Ramos (cell line): ENCODE measurements around the gene SMTN.
"Not testable (repeated sequence)": the region's sequence is repeated elsewhere in the genome, so short reads cannot be mapped to it uniquely, and the experiment has no call there.

ENCODE experiments used
- in situ Hi-C: fragments of 300-500 bp; cut with MboI; formaldehyde crosslinking; loops from one replicate; pipeline ENCODE4 v1.14.3; 2022; ENCODE audit warnings: low sequenced_read_pairs; ENCODE audit not compliant: unreplicated experiment

Gene SMTN

DNA sequence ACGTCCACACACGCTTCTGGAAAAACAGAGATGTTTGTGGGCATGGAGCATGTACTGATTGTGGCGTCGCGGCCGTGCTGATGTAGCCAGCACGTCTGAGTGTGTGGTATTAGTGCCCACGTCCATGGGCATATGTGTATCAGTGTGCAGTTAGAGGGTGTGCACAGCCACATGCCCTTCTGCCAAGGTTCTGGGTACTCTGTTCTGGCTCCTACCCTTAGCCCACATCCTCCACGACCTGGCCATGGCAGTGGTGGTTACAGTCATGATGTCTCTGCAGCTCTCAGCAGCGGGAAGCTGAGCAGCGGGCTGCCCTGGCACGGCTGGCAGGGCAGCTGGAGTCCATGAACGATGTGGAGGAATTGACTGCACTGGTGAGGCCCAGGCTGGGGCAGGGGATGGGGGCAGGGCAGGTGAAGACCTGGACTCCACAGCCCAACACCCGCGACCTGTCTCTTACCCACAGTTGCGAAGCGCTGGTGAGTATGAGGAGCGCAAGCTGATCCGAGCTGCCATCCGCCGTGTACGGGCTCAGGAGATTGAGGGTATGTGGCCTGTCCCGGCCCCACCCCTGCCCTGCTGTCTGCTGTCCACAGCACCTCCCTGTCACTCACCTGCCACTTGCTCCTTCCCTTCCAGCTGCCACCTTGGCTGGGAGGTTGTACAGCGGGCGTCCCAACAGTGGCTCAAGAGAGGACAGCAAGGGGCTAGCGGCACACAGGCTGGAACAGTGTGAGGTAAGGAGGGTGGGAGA is 7.3 kb downstream of the SMTN start:
- in situ Hi-C loops, result loop anchor here (10.0 kb wide), 1 partner anchor 324 kb away; no protein-coding TSS in a partner anchor

DNA sequence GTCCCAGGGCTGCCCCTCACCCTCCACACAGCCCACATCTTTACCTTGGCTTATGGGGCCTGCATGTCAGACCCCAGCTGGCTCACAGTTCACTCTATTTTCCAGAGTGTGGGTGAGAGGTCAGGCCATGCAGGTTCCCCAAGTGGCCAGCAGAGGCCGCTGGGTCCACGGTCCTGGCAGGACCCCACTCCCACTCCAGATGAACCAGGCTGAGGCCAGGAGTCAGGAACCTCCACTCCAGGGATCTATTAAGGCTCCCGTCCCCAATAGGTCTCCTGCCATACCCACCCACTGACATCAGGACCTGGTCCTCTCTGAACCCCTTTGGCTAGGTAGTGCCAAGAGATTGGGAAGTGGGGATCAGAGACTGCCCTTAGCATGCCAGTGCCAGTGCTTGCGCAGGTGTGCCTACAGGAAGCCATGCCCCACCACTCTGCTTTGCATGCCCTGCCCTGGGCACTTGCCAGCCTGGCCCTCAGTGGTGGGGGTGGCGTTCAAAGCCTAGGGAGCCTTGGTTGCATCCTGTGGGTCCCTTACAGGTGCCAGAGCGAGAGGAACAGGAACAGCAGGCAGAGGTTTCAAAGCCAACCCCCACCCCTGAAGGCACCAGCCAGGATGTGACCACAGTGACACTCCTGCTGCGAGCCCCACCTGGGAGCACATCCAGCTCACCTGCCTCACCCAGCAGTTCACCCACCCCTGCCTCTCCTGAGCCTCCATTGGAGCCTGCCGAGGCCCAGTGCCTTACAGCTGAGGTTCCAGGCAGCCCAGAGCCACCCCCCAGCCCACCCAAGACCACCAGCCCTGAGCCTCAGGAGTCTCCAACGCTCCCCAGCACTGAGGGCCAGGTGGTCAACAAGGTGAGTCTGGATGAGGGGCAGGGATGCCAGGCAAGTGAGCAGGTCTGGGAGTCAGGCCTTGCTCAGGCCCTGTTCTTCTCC is 8.3 kb downstream of the SMTN start:
- in situ Hi-C loops, result loop anchor here (10.0 kb wide), 1 partner anchor 325 kb away; no protein-coding TSS in a partner anchor

DNA sequence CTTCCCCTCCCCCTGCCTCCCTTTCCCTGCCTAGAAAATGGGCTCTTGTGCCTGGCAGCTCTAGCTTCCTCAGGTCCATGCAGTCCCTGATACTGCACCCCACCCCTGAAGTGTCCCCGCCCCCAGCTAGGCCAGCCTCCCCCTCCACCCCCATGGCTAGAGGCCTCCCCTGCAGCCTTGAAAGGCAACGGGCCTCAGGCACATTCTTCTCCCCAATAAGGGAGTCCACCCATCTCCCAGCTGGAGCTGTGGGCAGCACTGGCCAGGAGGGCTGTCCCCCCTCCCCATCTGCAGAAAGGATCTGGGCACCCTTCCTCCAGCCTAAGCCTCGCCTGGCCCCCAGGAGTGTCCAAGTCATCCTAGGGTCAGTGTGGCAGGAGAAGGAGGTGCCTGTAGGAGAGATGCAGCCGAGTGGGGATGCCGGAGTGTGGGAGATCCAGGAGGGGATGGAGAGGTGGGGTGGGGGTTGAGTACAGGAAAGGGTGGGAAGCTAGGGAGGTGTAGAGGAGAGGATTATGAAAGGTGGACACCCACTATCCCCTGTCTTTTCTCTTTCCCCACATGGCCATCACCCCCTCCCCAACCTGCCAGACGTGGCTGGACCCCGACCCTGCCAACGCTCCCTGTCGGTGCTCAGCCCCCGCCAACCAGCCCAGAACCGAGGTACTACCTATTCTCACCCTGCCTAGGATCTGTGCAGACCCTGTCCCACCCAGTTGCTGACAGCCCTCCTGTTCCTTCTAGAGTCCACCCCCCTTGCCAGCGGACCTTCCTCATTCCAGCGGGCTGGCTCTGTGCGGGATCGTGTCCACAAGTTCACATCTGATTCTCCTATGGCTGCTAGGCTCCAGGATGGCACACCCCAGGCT is 9.3 kb downstream of the SMTN start:
- in situ Hi-C loops, result no loop called here

DNA sequence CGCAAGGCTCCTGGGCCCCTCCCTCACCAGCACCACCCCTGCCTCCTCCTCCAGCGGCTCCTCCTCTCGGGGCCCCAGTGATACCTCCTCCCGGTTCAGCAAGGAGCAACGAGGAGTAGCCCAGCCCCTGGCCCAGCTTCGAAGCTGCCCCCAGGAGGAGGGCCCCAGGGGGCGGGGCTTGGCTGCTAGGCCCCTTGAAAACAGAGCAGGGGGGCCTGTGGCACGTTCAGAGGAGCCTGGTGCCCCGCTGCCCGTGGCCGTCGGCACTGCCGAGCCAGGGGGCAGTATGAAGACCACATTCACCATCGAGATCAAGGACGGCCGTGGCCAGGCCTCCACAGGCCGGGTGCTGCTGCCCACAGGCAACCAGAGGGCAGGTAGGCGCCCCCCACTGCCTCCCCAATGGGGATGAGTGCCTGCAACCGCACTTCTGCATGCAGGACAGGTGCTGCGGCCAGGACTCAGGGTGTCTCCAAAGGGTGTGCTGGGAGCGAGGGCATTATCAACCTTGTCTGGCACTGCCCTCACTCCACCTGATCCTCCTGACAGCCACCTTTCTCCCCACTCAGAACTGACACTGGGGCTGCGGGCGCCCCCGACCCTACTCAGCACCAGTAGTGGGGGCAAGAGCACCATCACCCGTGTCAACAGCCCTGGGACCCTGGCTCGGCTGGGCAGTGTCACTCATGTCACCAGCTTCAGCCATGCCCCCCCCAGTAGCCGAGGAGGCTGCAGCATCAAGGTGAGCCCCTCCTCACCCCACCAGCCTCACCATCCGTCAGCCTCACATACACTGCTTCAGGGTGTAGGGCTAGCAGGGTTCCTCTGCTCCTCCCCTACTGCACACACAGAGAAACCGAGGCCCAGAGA is 10.2 kb downstream of the SMTN start:
- in situ Hi-C loops, result no loop called here

DNA sequence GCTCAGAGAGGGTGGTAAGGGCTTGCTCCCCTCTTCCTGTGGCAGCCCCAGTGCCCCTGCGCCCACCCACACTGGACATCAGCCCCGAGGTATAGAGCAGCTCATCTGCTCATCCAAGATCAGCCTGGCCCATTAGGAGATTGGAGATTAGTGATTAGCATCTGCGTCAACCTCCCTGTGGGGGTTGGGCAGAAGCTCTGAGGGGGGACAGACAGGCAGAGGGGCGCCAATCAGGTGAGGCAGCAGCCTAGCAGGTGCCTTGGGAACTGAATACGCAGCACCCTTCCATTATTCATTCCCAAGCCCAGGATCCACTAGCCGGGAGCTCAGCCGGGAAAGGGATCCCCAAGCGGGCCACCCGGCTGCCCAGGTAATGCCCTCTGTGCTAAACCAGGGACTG is 11.0 kb downstream of the SMTN start:
- in situ Hi-C loops, result no loop called here

DNA sequence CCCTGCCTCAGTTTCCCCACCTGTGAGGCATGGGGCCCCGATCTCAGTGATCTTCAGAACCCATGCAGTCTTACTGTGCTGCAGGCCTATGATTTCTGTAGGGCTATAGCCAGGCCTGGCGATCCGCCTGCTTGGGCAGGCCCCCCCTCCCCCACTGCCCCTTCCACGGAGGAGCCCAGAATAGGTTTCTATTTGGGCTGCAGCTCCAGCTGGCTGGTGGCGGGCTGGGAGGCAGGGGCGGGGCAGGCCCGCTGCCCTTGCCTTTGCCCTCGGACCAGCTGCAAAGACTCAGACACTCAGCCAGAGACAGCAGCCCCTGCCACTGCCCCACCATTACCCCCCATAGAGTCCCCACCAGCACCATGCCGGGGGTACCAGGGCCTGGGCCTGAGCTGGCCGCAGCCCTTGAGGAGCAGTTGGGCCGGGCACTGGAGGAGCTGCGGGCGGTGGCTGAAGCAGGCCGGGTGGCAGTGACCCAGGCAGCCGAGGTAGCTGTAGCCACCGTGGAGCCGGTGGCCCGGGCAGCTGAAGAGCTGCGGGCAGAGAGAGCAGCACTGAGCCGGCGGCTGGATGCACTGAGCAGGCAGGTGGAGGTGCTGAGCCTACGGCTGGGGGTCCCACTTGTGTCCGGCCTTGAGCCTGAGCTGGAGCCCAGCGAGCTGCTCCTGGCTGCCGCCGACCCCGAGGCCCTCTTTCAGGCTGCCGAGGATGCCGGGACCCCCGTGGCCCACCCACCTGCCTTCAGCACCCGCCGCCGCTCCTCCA is 12.2 kb downstream of the SMTN start:
- in situ Hi-C loops, result no loop called here

DNA sequence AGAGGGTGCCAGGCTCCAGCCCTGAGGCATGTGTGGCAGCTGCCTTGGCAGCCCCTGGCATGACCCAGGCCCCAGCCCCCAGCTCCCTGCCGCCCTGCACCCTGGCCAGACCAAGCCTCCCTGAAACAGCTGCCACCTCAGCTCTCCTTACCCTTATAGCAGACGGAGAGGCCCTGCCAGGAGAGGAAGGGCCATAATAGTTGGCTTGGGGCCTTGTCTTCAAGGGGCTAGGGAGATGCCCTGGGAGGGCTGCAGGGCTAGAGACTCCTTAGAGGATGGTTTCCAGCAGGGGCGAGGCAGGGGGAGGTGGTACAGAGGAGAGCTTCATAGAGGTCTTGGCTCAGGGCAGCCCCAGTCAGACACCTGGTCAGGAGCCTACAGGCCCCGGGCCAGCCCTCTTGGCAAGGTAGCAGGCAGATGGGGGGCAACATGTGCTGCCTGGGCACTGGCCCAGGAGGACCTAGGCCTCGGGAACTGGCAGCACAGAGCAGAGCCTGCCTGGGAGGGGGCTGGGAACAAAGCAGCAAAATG is 13.0 kb downstream of the SMTN start:
- in situ Hi-C loops, result no loop called here

DNA sequence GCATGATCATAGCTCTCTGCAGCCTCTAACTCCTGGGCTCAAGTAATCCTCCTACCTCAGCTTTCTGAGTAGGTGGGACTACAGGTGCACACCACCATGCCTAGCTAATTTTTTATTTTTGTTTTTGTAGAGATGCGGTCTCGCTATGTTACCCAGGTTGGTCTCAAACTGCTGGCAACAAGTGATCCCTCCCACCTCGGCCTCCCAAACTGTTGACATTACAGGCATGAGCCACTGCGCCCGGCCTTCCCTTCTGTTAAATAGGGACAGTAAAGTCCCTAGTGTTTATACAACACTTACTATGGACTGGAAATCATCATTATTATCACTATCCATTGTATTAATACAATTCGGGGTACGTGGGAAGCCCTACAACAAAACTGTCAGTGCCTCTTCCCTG is 13.6 kb downstream of the SMTN start:
- in situ Hi-C loops, result no loop called here

DNA sequence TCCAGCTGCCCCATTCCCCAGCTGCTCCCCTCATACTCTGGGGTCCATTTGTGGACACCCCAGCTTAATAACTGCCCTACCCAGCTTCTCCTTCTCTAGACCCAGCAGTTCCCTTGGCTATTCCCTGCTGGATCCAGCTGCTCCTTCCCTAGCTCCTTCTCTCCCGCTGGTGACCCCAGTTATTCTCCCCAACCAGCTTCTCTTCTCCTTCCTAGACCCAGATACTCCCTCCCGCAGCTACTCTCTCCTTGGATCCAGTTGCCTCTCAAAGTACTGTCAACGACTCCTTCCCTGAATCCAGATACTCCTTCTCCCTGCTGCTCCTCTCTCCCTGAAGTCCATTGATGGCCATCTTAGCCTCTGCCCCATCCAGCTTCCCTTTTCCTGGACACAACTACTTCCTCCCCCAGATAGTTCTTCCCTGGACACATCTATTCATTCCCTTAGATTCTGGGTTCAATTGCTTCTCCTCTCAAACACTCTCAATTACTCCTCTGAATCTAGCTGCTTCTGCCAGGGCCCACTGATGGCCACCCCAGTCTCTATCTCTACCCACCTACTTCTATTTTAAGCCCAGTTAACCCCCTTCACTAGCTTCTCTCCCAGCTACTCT is 14.6 kb downstream of the SMTN start:
- in situ Hi-C loops, result no loop called here

DNA sequence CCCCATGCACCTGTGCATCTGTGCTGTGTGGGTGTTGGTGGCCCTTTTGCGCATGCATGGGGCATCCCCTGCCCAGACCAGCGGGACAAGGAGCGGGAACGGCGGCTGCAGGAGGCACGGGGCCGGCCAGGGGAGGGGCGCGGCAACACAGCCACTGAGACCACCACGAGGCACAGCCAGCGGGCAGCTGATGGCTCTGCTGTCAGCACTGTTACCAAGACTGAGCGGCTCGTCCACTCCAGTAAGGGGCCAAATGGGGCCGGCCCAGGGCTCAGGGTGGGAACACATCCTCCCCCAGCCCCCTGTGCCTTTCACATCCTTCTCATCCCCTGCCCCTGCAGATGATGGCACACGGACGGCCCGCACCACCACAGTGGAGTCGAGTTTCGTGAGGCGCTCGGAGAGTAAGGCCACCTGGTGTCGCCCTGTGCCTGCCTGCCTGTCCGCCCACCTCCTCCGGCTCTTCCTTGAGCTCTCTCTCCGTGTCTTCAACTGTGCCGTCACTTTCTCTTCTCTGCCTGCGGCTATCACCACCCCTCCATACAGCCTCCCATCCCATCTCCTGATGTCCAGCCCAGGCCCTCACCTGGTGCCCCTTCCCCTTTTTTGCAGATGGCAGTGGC is 15.7 kb downstream of the SMTN start:
- in situ Hi-C loops, result no loop called here

DNA sequence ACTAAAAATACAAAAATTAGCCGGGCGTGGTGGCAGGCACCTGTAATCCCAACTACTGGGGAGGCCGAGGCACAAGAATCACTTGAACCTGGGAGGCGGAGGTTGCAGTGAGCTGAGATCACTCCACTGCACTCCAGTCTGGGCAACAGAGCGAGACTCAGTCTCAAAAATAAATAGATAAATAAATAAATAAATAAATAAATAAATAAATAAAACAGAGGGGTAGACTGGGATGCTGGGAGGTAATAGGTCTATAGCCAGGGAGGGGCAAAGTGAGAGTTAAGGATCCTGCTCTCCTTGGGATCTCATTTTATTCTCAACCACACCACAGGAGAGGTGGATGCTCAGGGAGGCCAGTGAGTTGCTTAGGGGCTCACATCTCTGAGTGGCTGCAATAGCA is 16.4 kb downstream of the SMTN start:
- in situ Hi-C loops, result not testable (repeated sequence)

DNA sequence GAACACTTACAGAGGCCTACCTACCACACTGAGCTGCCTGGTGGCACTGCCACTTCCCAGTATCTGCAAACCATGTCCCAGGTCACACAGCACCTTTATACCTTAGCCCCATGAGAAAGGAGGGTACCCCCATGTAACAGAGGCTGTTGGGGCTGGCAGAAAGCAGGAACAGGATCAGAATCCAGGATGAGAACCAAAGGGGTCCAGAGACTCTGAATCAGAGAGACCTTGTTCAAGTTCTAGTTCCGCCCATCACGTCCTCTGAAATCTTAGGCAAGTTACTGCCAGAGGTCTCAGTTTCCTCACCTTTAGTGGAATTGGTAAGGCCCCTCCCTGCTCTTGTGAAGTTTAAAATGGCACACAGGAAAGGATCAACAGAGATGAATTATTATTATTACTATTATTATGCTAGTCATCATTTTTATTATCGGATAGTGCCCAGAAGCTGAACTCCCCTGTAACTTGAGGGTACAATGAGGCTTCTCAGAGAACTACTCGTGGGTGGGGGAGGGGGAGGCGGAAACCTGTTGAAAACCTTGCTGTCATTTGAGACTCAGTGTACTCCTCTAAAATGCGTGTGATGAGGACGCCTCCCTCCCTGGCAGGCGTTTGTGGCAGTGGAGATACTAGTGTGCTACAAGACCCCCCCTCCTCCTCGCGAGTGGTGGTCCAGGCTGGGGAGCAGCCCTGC is 17.0 kb downstream of the SMTN start:
- in situ Hi-C loops, result no loop called here

DNA sequence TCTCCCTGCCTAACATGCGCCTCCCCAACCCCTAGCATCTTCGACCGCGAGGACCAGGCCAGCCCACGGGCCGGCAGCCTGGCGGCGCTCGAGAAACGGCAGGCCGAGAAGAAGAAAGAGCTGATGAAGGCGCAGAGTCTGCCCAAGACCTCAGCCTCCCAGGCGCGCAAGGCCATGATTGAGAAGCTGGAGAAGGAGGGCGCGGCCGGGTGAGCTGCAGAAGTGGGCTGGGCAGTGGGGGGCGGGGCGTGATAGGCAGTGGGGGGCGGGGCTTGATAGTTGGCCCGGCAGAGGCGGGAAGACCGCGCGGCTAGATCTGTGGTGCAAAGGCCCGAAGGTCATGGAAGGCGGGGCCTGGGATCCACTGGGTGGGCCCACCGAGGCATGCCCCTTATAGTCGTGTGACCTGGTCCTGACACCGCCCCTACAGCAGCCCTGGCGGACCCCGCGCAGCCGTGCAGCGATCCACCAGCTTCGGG is 17.6 kb downstream of the SMTN start:
- in situ Hi-C loops, result no loop called here

DNA sequence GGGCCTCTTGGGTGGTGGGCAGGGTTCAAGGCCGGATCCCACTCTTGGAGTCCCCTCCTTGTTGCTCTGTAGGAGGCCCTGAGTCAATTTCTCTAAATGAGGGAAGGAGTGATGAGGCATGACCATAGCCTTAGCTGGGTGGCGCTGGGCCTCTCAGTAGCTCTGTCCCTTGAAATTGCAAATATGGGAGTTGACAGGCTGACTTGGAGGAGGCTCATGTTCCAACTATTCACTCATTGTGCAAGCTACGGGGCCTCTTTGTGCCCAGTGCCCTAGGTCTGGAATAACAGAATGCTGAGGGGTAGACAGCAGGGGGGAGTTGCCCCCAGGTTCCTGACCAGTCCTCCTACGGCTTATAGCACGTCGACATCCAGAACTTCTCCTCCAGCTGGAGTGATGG is 18.3 kb downstream of the SMTN start:
- in situ Hi-C loops, result no loop called here

DNA sequence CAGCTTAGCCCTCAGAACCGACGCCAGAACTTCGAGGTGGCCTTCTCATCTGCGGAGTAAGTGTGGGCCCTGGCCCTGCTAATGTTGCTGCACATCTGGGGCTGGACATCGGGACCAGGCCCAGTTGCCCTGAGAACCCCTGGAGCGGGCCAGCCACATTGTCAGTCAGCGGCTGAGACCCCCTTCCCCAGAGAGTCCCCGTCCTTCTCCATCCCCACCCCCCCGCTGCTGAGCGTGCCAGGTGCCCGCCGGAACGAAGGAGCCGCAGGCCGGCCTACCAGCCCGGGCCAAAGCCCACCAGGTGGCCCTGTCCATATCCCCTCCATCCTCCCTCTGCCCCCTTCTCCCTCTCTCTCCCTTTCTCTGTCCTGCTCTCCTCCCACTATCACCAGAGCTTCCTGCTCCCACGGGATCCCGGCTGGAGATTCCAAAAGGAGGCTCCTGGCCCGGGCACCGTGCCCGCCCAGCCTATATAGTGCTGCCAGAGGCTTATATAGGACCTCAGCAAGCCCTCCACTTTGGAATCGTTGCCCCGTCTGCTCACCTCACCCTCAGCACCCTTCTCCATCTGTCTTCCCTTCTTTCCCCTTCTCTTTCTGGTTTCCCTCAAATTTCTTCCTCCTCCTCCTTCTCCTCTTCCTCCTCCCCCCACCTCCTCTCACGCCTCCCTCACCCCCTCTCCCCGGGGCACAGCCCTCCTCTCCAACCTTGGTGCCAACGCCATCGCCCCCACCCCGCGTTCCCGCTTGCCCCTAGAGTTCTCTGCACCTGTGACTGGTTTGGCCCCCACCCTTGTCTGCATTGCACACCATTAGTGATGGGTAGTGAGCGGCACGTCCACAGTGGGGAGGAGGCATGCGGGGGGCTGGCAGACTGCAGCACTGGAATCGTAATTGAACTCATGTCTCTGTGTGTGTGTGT is 19.0 kb downstream of the SMTN start:
- in situ Hi-C loops, result no loop called here
